ENCODE results near the gene TIGD4.

The TIGD4 gene

DNA sequence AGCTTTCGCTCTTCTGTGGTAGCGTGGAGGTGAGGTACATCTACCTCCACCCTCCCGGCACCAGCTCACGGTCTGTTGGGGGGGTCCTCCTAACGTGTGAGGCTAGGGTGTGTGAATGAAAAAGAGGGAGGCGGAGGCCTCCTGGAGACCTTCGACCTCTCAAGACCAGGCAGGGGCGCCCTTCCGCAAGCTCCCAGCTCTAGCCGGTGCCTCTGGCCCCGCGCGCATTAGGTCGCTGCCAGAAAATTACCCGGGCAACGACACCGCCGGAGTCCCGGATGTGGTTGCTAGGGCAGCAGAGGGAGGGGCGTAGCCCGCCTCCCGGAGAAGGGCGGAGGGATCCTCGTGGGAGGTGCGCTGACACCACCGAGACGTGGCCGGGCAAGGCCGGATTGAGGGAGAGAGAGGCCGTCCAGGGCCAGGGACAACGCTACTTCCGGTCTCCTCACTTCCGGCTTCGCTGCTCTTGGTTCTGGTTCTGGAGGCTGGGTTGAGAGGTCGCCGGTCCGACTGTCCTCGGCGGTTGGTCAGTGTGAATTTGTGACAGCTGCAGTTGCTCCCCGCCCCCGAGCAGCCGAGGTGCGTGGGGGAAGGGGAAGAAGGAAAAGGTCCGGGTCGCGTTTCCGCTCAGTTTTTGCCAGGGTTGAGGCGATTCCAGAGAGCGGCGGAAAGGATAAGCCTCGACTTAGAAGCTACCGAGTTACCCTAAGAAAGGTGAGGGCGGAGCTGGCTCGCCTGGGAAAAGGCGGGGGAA, at the start of gene TIGD4, which contains the start of gene ARFIP1:
TSS of gene TIGD4 (minus strand) at position 218 of the 754 bp plus-strand sequence. CDS start 8,726 bp downstream, outside the sequence.
TSS of gene ARFIP1 (plus strand) at position 442 of the 754 bp plus-strand sequence. CDS start 49,680 bp downstream, outside the sequence.
- peak; percentile 99 for DNase-seq

DNA sequence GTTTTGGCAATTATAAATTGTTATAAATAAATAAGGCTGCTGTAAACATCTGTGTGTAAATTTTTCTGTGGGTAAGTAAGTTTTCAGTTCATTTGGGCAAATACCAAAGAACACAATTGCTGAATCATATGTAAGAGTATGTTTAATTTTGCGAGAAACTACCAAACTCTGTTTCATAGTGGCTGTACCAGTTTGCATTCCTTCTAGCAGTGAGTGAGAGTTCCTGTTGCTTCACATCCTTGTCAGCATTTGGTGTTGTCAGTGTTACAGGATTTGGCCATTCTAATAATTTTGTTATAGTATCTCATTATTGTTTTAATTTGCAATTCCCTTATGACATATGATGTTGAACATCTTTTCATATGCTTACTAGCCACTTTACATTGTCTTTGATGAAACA, 48.6 kb upstream of the TIGD4 start:
- no peak for DNase-seq

GRCh38 chr4:152825336-152825735, 45.8 kb upstream of the TIGD4 start:
- DNase-seq: no peak

DNA sequence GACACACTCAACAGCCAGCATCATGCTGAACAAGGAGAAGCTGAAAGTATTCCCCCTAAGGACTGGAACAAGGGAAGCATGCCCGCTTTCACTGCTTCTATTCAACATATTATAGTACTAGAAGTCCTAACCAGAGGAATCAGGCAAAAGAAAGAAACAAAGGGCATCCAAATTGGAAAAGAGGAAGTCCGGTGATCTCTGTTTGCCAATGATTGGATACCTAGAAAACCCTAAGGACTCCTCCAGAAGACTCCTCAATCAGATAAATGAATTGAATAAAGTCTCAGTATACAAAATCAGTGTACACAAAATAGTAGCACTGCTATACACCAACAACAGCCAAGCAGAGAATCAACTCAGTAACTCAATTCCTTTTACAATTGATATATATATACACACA, 45.0 kb upstream of the TIGD4 start:
- no peak for DNase-seq

DNA sequence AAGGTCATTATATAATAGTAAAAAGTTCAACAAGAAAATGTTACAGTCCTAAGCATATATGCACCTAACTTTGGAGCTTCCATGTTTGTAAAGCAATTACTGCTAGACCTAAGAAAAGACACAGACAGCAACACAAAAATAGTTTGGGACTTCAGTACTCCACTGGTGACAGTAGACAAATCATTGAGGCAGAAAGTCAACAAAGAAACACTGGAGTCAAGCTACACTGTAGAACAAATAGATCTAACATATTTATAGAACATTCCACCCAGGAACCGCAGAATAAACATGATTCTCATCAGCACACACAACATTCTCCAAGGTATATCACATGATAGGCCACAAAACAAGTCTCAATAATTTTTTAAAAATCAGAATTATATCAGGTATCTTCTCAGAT, 42.8 kb upstream of the TIGD4 start:
- DNase-seq: no peak

- no peak for DNase-seq
Measured at GRCh38 chr4:152820073-152820472, 40.5 kb upstream of the TIGD4 start.

DNA sequence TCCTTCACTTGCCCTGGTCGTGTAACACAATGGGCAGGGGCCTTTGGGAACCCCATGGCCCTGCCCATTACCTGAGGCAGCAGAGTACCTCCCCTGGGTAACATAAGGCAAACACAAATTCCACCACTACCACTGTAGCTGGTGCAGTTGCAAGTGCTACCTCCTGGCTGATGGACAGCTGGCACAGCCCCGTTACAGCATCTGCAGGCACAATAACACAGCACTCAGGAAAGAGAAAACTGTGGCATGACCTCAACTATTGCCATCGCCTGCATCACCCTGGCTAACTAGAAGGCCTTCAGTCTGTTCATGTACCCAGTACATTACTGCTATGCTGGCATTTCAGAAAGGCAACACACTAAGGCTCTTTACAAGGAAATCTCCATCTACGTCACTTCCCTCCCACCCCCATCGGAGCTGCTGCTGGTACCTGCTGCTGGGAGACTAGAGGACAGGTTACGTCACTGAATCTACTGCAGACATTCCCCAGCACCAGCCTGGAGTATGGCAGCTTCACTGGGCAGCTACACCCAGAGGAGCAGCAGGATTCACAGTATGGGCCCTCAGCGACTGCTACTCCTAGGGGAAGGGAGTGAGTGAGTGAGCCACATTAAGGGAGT, 39.6 kb upstream of the TIGD4 start:
- no peak for DNase-seq

- no peak for DNase-seq
Measured at GRCh38 chr4:152817331-152817730, 37.8 kb upstream of the TIGD4 start.

GRCh38 chr4:152815078-152815477, 35.5 kb upstream of the TIGD4 start:
- DNase-seq: no peak

- DNase-seq: no peak
Measured at GRCh38 chr4:152810715-152811287, 31.3 kb upstream of the TIGD4 start.

DNA sequence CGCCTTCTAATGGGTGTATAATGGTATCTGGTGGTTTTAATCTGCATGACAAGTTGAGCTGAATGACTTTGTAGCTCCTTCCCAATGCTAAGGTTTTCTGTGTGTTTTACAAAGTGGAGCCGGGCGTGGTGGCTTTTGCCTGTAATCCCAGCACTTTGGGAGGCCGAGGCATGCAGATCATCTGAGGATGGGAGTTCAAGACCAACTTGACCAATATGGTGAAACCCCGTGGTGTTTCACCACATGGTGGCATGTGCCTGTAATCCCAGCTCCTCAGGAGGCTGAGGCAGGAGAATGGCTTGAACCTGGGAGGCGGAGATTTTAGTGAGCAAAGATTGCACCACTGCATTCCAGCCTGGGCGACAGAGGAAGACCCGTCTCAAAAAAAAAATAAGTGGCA, 29.1 kb upstream of the TIGD4 start:
- no peak for DNase-seq

GRCh38 chr4:152807294-152807829, 27.8 kb upstream of the TIGD4 start:
- no peak for DNase-seq

DNA sequence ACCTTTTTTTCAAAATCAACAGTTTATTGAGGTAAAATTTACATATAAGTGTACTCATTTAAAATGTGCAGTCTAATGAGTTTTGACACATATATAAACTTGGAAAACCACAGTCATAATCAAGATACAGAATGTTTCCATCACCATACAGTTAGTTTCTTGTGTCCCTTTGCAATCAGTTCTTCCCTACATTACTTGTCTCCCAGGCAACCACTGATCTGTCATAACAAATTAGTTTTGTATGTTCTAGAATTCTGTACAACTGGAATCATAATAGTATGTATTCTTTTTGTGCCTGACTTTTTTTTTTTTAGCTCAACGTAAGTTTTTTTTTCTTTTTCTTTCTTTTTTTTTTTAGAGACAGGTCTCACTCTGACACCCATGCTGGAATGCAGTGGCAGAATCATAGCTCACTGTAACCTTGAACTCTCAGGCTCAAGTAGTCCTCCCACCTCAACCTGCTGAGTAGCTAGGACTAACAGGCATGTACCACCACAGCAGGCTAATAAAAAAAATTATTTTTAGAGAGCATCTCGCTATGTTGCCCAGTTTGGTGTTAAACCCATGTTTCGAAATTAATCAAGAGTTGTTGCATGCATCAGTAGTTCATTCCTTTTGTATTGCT, 27.1 kb upstream of the TIGD4 start:
- DNase-seq: no peak

GRCh38 chr4:152805818-152806217, 26.3 kb upstream of the TIGD4 start:
- DNase-seq: no peak

GRCh38 chr4:152805071-152805650, 25.6 kb upstream of the TIGD4 start:
- no peak for DNase-seq

- DNase-seq: no peak
Measured at GRCh38 chr4:152803541-152803940, 24.0 kb upstream of the TIGD4 start.

- DNase-seq: no peak
Measured at GRCh38 chr4:152795891-152796290, 16.4 kb upstream of the TIGD4 start.

DNA sequence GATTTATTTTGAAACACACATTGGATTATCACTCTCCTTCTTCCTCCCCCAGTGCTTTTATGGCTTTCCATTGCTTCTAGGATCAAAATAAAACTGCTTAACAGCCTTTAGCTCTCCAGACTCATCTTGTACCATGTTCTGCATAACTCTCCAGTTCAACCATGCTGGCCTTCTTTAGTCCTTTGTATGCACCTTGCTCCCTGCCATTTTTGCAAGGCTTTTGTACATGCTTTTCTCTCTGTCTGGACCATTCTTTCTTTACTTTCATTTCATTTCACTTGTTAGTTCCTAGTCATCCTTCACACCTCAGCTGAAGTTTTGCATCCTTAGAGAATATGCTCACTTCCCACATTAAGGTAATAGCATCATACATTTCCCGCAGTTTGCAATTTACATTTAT, 7.1 kb upstream of the TIGD4 start:
- no peak for DNase-seq

- no peak for DNase-seq
Measured at GRCh38 chr4:152785639-152786615, 6.4 kb upstream of the TIGD4 start.

GRCh38 chr4:152784490-152785350, 5.2 kb upstream of the TIGD4 start:
- DNase-seq: no peak

Data from retina (tissue), 1 donor.